SH-SY5Y (cell line): ENCODE data around the gene ZNF574.

Source experiments
- GATA2 ChIP-seq: IDR thresholded peaks from 2 replicates; pipeline ENCODE4 v1.6.1; 2011; ENCODE audit warnings: mild to moderate bottlenecking, low read depth, low read length
- GATA3 ChIP-seq: IDR thresholded peaks from 2 replicates; pipeline ENCODE4 v1.6.1; 2011; ENCODE audit warnings: low read depth, mild to moderate bottlenecking, low read length, moderate library complexity

DNA sequence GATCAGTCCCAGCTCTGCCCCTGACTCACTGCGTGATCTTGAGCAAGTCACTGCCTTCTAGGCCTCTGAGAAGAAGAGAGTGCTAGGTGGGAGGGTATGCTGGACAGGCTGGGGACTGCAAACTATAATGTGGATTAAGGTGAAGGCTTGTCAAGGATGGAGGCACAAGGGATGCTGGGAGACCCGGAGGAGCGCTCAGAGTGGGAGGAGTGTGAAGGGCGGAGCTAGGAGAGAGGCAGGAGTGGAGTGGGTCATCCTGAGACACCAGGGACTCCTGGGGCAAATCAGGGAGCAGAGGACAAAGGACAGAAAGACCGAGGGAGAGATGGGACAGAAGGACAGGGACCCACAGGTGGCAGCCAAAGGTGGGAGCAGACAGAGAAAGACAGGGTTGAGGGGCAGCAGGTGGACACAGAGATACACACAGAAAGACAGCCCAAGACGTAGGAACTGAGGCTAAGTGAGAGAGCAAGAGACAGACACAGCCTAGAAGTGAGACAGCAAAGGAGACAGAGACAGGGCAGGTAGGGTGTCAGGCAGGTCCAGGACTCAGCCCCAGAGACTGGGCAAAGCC is 8.6 kb upstream of the ZNF574 start:
- no peak for TF ChIP-seq GATA2
- TF ChIP-seq GATA3 = no peak
